Measurements from ENCODE around the gene WRNIP1. TPM values are rescaled to one million over a fixed set of nuclear protein-coding genes. Genes with fewer than 3 reads are reported as not detected.

Gene WRNIP1
- total RNA-seq, 2 experiments from 2014 or later, result 48.2 to 49.6 TPM

GRCh38 chr6:2829253-2829652 is 64.1 kb downstream of the WRNIP1 start:
- Mint-ChIP-seq H3K4me1 (ENCODE audit: low read depth) (no peaks in the 10 kb centered on the region), H3K9me3 (ENCODE audit: insufficient read depth) (no peaks in the 10 kb centered on the region), H3K4me3 (no peak overlapping the region), H3K36me3 (ENCODE audit: low read depth) (peaks cover 41% of the 10 kb centered on the region), H3K27ac (no peak overlapping the region), H3K27me3 (ENCODE audit: low read depth) (no peaks in the 10 kb centered on the region)
- DNase-seq (no peak), ATAC-seq (no peak)
- ChIA-PET POLR2A (no interaction called here), CTCF (interaction anchor here (0.7 to 2.0 kb wide), 8 partner anchors 11 to 111 kb away, joined by 3 to 7 read pairs (median 3); partner anchors contain the start of gene SERPINB1)

DNA sequence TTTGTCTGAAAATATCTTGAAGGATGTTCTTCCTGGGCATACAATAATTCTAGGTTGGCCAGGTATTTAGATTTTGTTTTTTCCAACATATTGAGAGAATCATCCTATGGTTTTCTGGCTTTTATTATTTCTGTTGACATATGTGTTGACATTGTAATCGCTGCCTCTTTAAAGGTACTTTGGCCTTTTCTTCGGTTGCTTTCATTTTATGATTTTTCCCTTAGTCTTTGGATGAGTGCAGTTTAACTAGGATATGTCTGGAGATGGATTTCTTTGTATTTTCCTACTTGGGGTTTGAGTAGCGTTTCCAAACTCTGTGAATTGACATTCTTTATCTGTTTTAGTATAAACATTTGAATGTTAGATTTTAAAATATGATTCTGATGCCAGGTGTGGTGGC is 65.0 kb downstream of the WRNIP1 start:
- peaks cover 2% of the 10 kb centered on the region for H3K4me1 Mint-ChIP-seq (ENCODE audit: low read depth)
- CTCF ChIA-PET, result interaction anchor here (0.7 kb wide), 1 partner anchor 92 kb away, joined by 3 read pairs; no protein-coding TSS in a partner anchor
- no peaks in the 10 kb centered on the region for H3K9me3 Mint-ChIP-seq (ENCODE audit: insufficient read depth)
- POLR2A ChIA-PET, result no interaction called here
- H3K36me3 Mint-ChIP-seq (ENCODE audit: low read depth), result peaks cover 50% of the 10 kb centered on the region
- no peak for ATAC-seq
- no peaks in the 10 kb centered on the region for H3K27me3 Mint-ChIP-seq (ENCODE audit: low read depth)
- no peak overlapping the region for H3K27ac Mint-ChIP-seq
- H3K4me3 Mint-ChIP-seq, result no peak overlapping the region
- DNase-seq, result no peak

- Mint-ChIP-seq H3K36me3 (ENCODE audit: low read depth) (peaks cover 62% of the 10 kb centered on the region), H3K9me3 (ENCODE audit: insufficient read depth) (no peaks in the 10 kb centered on the region), H3K27ac (no peak overlapping the region), H3K4me1 (ENCODE audit: low read depth) (peaks cover 5% of the 10 kb centered on the region), H3K27me3 (ENCODE audit: low read depth) (no peaks in the 10 kb centered on the region), H3K4me3 (no peak overlapping the region)
- ChIA-PET CTCF (no interaction called here), POLR2A (no interaction called here)
- DNase-seq (no peak), ATAC-seq (no peak)
Observed at GRCh38 chr6:2831392-2831791, 66.2 kb downstream of the WRNIP1 start.

GRCh38 chr6:2834262-2834661 is 69.1 kb downstream of the WRNIP1 start:
- peaks cover 84% of the 10 kb centered on the region for H3K36me3 Mint-ChIP-seq (ENCODE audit: low read depth)
- ChIA-PET POLR2A (no interaction called here), CTCF (interaction anchor here (1.0 to 3.6 kb wide), 4 partner anchors 12 to 118 kb away, joined by 3 to 18 read pairs (median 5); no protein-coding TSS in a partner anchor)
- ATAC-seq (no peak), DNase-seq (no peak)
- no peak overlapping the region for H3K27ac Mint-ChIP-seq
- no peaks in the 10 kb centered on the region for H3K27me3 Mint-ChIP-seq (ENCODE audit: low read depth)
- no peaks in the 10 kb centered on the region for H3K9me3 Mint-ChIP-seq (ENCODE audit: insufficient read depth)
- H3K4me3 Mint-ChIP-seq, result no peak overlapping the region
- H3K4me1 Mint-ChIP-seq (ENCODE audit: low read depth), result peaks cover 17% of the 10 kb centered on the region

Other genes starting within 250 kb of the WRNIP1 start
- under 1 TPM; 0.13 to 0.26 TPM for gene MYLK4, start 14.5 kb upstream of the WRNIP1 start, total RNA-seq
- 10 to 100 TPM; 55.1 to 57.1 TPM for gene SERPINB1, start 76.5 kb downstream of the WRNIP1 start, total RNA-seq
- gene SERPINB9, start 137.9 kb downstream of the WRNIP1 start, total RNA-seq, result 10 to 100 TPM; 36.9 to 38.1 TPM
- 10 to 100 TPM; 51.0 to 52.8 TPM for gene SERPINB6, start 206.2 kb downstream of the WRNIP1 start, total RNA-seq
- gene NQO2, start 234.5 kb downstream of the WRNIP1 start, total RNA-seq, result 10 to 100 TPM; 21.2 to 21.4 TPM

Data from activated CD8-positive, alpha-beta T cell treated with anti-CD3 and anti-CD28 coated beads, Interleukin-2, amount 10 ng/mL, durations not matched to agents 7 days and 5 days (primary cell).